NB4 (cell line): ENCODE data around the gene FSCN2.

Experiments
- POLR2A ChIP-seq: IDR thresholded peaks from 2 replicates; pipeline ENCODE4 v1.6.1; 2011; ENCODE audit warnings: mild to moderate bottlenecking; ENCODE audit not compliant: insufficient read length; ENCODE audit errors: extremely low read depth
- TF ChIP-seq, protein P1 (sequence below): IDR thresholded peaks from one replicate; pipeline ENCODE4 v1.5.1; 2012; ENCODE audit warnings: low read depth, low read length
- TF ChIP-seq, protein P2 (sequence below): IDR thresholded peaks from 2 replicates; pipeline ENCODE4 v1.6.1; 2011; ENCODE audit warnings: low read depth, low read length

DNA sequence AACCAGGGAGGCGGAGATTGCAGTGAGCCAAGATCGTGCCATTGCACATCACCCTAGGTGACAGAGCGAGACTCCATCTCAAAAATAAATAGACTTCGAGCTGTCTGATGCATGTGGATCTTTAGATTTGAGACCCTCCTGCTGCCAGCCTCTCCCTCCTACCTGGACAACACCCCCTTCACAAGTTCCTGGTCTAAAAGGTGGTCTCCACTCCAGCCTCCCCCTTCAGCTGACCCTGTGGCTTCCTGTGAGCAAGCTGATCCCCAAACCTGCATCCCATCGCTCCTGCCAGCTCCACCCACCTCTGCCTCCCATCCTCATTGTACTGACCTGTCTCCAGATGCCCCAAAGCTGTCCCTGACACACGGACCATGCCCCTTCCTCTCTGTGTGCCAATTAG lies 51.1 kb downstream of the FSCN2 start:
- TF ChIP-seq, protein P1, sequence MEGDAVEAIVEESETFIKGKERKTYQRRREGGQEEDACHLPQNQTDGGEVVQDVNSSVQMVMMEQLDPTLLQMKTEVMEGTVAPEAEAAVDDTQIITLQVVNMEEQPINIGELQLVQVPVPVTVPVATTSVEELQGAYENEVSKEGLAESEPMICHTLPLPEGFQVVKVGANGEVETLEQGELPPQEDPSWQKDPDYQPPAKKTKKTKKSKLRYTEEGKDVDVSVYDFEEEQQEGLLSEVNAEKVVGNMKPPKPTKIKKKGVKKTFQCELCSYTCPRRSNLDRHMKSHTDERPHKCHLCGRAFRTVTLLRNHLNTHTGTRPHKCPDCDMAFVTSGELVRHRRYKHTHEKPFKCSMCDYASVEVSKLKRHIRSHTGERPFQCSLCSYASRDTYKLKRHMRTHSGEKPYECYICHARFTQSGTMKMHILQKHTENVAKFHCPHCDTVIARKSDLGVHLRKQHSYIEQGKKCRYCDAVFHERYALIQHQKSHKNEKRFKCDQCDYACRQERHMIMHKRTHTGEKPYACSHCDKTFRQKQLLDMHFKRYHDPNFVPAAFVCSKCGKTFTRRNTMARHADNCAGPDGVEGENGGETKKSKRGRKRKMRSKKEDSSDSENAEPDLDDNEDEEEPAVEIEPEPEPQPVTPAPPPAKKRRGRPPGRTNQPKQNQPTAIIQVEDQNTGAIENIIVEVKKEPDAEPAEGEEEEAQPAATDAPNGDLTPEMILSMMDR = no peak
- TF ChIP-seq POLR2A = no peak
- TF ChIP-seq, protein P2, sequence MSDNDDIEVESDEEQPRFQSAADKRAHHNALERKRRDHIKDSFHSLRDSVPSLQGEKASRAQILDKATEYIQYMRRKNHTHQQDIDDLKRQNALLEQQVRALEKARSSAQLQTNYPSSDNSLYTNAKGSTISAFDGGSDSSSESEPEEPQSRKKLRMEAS = no peak
